KMS-11 (cell line): ENCODE data around the gene CEL.
A peak's percentile ranks its signal among the peaks of the same experiment; 100 is the strongest.

Experiments
- H2AFZ ChIP-seq: fragments of 200-600 bp; sonication (generic); 2 replicates; pipeline ENCODE4 v1.6.1; 2016; ENCODE audit warnings: antibody characterized with exemption, mixed run types, low read depth
- H3K27ac ChIP-seq: fragments of 200-600 bp; sonication (generic); 2 replicates; pipeline ENCODE4 v1.6.1; 2016; ENCODE audit warnings: mild to moderate bottlenecking, mixed run types
- H3K27me3 ChIP-seq: fragments of 200-600 bp; sonication (generic); 2 replicates; pipeline ENCODE4 v1.6.1; 2017; ENCODE audit warnings: mild to moderate bottlenecking, low read depth, mixed run types, moderate library complexity; ENCODE audit not compliant: insufficient read depth
- H3K36me3 ChIP-seq: fragments of 200-600 bp; sonication (generic); 2 replicates; pipeline ENCODE4 v1.6.1; 2017; ENCODE audit warnings: mild to moderate bottlenecking, mixed run types; ENCODE audit not compliant: insufficient read depth
- H3K4me1 ChIP-seq: fragments of 200-600 bp; sonication (generic); 2 replicates; pipeline ENCODE4 v1.6.1; 2016; ENCODE audit warnings: mild to moderate bottlenecking, low read depth, mixed run types; ENCODE audit not compliant: poor library complexity, severe bottlenecking
- H3K4me2 ChIP-seq: fragments of 200-600 bp; sonication (generic); 2 replicates; pipeline ENCODE4 v1.7.0; 2016; ENCODE audit warnings: mild to moderate bottlenecking, mixed run types
- H3K4me3 ChIP-seq: fragments of 200-600 bp; sonication (generic); IDR thresholded peaks from 2 replicates; pipeline ENCODE4 v1.6.1; 2017; ENCODE audit warnings: low read depth, low read length, mixed read lengths; ENCODE audit not compliant: insufficient read depth
- H3K79me2 ChIP-seq: fragments of 200-600 bp; sonication (generic); 2 replicates; pipeline ENCODE4 v1.6.1; 2016; ENCODE audit warnings: low read depth, mixed run types; ENCODE audit not compliant: insufficient read depth
- H3K9ac ChIP-seq: fragments of 200-600 bp; sonication (generic); 2 replicates; pipeline ENCODE4 v1.6.1; 2016; ENCODE audit warnings: mild to moderate bottlenecking, mixed run types
- H4K20me1 ChIP-seq: fragments of 200-600 bp; sonication (generic); 2 replicates; pipeline ENCODE4 v1.6.1; 2016; ENCODE audit warnings: mild to moderate bottlenecking, mixed run types; ENCODE audit not compliant: insufficient read depth
- TF ChIP-seq, protein P1 (sequence below): fragments of 200-600 bp; sonication (generic); conservative IDR thresholded peaks from 2 replicates; pipeline ENCODE4 v1.6.1; 2017; ENCODE audit warnings: low read depth, mild to moderate bottlenecking, antibody characterized with exemption, low read length, moderate library complexity, mixed read lengths

Gene CEL

GRCh38 chr9:133118568-133118967 is 56.8 kb downstream of the CEL start:
- no peaks in the 10 kb centered on the region for H4K20me1 ChIP-seq
- H3K4me2 ChIP-seq, result no peak overlapping the region
- TF ChIP-seq, protein P1, sequence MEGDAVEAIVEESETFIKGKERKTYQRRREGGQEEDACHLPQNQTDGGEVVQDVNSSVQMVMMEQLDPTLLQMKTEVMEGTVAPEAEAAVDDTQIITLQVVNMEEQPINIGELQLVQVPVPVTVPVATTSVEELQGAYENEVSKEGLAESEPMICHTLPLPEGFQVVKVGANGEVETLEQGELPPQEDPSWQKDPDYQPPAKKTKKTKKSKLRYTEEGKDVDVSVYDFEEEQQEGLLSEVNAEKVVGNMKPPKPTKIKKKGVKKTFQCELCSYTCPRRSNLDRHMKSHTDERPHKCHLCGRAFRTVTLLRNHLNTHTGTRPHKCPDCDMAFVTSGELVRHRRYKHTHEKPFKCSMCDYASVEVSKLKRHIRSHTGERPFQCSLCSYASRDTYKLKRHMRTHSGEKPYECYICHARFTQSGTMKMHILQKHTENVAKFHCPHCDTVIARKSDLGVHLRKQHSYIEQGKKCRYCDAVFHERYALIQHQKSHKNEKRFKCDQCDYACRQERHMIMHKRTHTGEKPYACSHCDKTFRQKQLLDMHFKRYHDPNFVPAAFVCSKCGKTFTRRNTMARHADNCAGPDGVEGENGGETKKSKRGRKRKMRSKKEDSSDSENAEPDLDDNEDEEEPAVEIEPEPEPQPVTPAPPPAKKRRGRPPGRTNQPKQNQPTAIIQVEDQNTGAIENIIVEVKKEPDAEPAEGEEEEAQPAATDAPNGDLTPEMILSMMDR, result no peak
- no peaks in the 10 kb centered on the region for H3K79me2 ChIP-seq
- no peak overlapping the region for H3K4me3 ChIP-seq
- no peak overlapping the region for H2AFZ ChIP-seq
- no peak overlapping the region for H3K27ac ChIP-seq
- H3K27me3 ChIP-seq, result no peaks in the 10 kb centered on the region
- peaks cover 5% of the 10 kb centered on the region for H3K4me1 ChIP-seq
- no peak overlapping the region for H3K9ac ChIP-seq
- no peaks in the 10 kb centered on the region for H3K36me3 ChIP-seq

GRCh38 chr9:133119103-133119845 is 57.5 kb downstream of the CEL start:
- Histone ChIP-seq H3K36me3 (no peaks in the 10 kb centered on the region), H3K27ac (no peak overlapping the region), H3K79me2 (no peaks in the 10 kb centered on the region), H3K4me1 (peaks cover 5% of the 10 kb centered on the region), H3K9ac (no peak overlapping the region), H3K4me3 (no peak overlapping the region), H3K27me3 (no peaks in the 10 kb centered on the region), H3K4me2 (no peak overlapping the region; the same call in 1 of the 2 replicates), H4K20me1 (no peaks in the 10 kb centered on the region), H2AFZ (no peak overlapping the region)
- TF ChIP-seq, protein P1, result no peak

GRCh38 chr9:133119846-133120500 is 58.2 kb downstream of the CEL start:
- no peaks in the 10 kb centered on the region for H3K36me3 ChIP-seq
- H3K9ac ChIP-seq, result peak overlapping the region; percentile 66; the same call in 1 of the 2 replicates
- peak overlapping the region; percentile 92 for H3K4me2 ChIP-seq
- H2AFZ ChIP-seq, result no peak overlapping the region
- TF ChIP-seq, protein P1, result no peak
- H3K27ac ChIP-seq, result no peak overlapping the region
- H3K4me1 ChIP-seq, result peaks cover 5% of the 10 kb centered on the region
- H3K79me2 ChIP-seq, result no peaks in the 10 kb centered on the region
- H4K20me1 ChIP-seq, result no peaks in the 10 kb centered on the region
- no peak overlapping the region for H3K4me3 ChIP-seq
- no peaks in the 10 kb centered on the region for H3K27me3 ChIP-seq

DNA sequence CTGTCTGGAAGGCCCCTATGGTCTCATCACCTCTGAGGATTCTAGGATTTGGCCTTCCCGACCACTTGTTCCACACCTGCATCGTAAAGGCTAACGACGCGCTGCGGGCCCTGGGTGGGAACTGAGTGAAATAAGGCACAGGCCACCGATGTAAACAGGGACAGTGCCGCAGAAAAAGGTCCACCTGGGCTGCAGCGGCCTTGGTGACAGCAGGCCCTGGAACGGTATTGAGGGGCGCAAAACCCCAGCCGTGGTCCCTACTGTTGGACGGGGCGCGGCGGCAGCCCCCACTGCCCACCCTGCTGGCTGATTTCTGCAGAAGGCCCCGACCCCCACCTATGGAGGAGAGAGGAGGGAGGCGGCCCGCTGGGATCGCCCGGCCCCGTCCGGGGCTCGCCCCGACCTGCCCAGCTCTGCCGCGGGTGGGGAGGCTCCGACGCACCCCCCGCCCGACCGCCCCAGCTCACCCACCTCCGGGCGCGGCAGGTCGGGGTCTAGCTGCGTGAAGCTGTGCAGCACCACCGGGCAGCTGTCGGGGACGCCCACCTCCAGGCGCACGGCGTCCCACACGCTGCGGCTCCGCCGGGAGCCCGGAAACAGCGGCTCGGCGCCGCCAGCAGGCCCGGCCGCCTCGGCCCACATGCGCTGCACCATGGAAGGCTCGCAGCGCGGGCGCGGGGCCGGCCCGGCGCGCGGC is 58.9 kb downstream of the CEL start:
- TF ChIP-seq, protein P1, result no peak
- H4K20me1 ChIP-seq, result no peaks in the 10 kb centered on the region
- peak overlapping the region; percentile 66 for H3K9ac ChIP-seq
- peak overlapping the region; percentile 30; the same call in 1 of the 2 replicates for H2AFZ ChIP-seq
- H3K4me2 ChIP-seq, result peak overlapping the region; percentile 92
- no peaks in the 10 kb centered on the region for H3K27me3 ChIP-seq
- H3K27ac ChIP-seq, result no peak overlapping the region
- H3K4me1 ChIP-seq, result peaks cover 5% of the 10 kb centered on the region
- no peaks in the 10 kb centered on the region for H3K36me3 ChIP-seq
- no peaks in the 10 kb centered on the region for H3K79me2 ChIP-seq
- H3K4me3 ChIP-seq, result no peak overlapping the region
